ENCODE measurements around the gene MCRIP2. TPM values are rescaled to one million over a fixed set of nuclear protein-coding genes. Genes with fewer than 3 reads are reported as not detected.
"Not testable (repeated sequence)": the region's sequence is repeated elsewhere in the genome, so short reads cannot be mapped to it uniquely, and the experiment has no call there.

MCRIP2 gene
- total RNA-seq, 2 donors from 2014 or later = 110 to 121 TPM

DNA sequence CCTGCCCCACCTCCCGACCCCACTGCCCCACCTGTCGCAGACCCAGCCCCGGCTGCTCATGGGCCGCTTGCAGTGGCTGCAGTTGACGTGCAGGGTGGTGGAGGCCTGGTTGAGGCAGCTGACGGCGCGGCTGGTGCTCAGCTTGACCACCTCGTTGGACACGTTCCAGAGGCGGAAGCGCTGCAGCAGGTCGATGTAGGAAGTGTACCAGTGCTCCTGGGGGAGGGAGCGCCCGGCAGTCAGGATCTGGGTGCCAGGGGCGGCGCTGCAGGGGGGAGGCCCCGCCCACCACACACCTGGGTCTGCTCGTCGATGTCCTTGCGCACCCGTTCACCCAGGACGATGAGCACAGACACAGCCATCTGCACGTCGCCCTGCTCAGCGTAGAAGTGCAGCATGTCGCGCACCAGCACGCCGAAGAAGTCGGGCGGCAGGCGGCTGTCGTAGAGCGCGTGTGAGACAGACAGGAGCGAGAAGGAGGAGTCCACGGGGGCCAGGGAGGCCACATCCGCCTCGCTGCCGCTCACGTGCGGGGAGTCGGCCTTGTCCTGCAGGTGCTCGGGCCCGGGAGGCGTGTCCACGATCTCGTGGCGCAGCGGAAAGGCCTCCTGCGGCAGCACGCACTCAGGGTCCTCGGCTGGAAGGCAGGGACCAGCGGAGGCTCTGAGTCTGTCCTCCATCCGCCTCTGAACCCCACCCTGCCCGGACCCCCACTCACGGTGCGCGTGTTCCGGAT, 43.5 kb downstream of the MCRIP2 start:
- TF ChIP-seq, protein P1, sequence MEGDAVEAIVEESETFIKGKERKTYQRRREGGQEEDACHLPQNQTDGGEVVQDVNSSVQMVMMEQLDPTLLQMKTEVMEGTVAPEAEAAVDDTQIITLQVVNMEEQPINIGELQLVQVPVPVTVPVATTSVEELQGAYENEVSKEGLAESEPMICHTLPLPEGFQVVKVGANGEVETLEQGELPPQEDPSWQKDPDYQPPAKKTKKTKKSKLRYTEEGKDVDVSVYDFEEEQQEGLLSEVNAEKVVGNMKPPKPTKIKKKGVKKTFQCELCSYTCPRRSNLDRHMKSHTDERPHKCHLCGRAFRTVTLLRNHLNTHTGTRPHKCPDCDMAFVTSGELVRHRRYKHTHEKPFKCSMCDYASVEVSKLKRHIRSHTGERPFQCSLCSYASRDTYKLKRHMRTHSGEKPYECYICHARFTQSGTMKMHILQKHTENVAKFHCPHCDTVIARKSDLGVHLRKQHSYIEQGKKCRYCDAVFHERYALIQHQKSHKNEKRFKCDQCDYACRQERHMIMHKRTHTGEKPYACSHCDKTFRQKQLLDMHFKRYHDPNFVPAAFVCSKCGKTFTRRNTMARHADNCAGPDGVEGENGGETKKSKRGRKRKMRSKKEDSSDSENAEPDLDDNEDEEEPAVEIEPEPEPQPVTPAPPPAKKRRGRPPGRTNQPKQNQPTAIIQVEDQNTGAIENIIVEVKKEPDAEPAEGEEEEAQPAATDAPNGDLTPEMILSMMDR (IDR thresholded peaks at IDR 0.05) = no peak
- no peak for DNase-seq (ENCODE audit: low spot score)
- Histone ChIP-seq H3K4me1 (peaks cover 0 to 65% of the 10 kb centered on the region in 2 donors), H3K9me3 (no peaks in the 10 kb centered on the region), H3K27ac (no peak overlapping the region), H3K27me3 (no peaks in the 10 kb centered on the region), H3K4me3 (peak overlapping the region in 1 of 2 donors; percentile 67), H3K36me3 (peaks cover 29% of the 10 kb centered on the region)

DNA sequence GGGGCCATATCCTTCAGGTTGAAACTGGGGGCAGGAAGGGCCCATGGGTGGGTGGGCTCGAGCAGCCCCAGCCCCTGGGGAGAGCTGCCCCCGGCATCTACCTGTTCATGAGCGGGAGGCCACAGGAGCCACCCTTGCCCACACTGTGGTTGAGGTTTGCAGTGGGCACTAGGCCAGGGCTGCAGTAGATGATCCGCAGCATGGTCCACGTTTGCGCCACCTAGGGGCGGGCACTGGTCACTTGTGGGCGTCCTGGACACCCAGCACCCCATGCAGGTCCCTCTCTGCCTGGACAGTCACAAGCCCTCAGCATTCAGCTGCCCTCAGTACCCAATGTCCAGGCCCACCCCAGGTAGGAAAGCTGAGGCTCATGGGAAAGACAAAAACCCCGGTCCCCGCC, 44.3 kb downstream of the MCRIP2 start:
- Histone ChIP-seq H3K4me1 (peaks cover 0 to 62% of the 10 kb centered on the region in 2 donors), H3K9me3 (no peaks in the 10 kb centered on the region), H3K36me3 (peaks cover 29% of the 10 kb centered on the region), H3K27me3 (no peaks in the 10 kb centered on the region), H3K4me3 (no peak overlapping the region), H3K27ac (no peak overlapping the region)
- DNase-seq (ENCODE audit: low spot score) = no peak
- TF ChIP-seq, protein P1 (IDR thresholded peaks at IDR 0.05) = peak in 1 of 2 donors; percentile 39

DNA sequence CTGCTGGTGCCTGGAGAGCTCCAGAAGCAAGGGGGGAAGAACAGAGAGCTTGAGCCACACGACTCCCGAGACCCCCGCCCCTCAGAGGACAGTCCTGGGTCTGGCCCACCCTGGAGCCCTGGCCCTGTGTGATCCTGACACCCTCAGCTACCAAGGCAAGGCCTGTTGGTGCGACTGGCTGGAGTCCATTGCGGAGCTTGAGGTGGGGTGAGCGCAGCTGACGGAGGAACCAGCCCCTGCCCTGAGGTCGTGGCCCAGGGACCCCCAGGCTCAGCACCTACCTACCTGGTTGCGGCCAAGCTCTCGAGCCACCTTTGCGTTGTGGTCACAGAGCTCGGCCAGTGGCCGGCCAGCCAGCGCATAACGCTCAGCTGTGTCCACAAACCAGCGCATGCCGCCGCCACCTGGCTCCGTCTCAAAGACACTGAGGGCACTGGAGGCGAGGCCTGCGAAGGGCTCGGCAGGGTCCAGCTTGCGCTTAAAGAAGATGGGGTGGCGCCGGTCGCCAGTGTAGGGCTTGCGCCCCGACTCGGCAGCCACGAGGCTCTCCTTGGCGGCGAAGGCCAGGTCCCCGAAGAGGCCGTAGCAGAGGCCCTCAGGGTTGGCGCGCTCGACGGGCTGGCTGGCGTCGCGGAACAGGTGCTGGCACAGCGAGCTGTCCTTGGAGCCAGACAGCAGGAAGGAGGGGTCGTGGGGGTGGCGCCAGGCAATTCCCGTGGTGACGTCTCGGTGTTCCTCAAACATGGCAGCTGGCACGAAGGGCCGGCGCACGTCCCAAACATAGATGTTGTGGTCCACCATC, 45.0 kb downstream of the MCRIP2 start:
- DNase-seq (ENCODE audit: low spot score) = no peak
- Histone ChIP-seq H3K4me1 (peaks cover 0 to 55% of the 10 kb centered on the region in 2 donors), H3K4me3 (no peak overlapping the region), H3K27me3 (no peaks in the 10 kb centered on the region), H3K36me3 (peaks cover 24% of the 10 kb centered on the region), H3K9me3 (no peaks in the 10 kb centered on the region), H3K27ac (no peak overlapping the region)
- TF ChIP-seq, protein P1 (IDR thresholded peaks at IDR 0.05) = no peak

DNA sequence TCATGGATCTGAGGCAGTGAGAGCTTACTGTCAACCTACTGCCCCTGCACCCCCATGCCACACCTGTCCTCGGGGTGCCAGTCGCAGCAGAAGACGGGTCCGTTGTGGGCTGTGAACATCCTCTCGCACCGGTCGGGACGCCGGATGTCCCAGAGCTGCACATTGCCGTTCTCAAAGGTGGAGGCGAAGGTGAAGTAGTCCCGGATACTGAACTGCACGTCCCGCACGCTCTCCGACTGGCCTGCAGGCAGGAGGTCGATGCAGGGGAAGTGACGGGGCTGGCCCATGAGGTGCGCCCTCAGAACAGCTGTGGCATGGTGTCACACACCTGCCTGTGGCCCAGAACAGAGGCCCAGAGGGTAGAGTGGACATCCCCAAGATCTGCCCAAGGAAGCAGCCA, 45.9 kb downstream of the MCRIP2 start:
- DNase-seq (ENCODE audit: low spot score) = no peak
- no peak overlapping the region for H3K4me3 ChIP-seq
- H3K27ac ChIP-seq = no peak overlapping the region
- no peaks in the 10 kb centered on the region for H3K27me3 ChIP-seq
- no peaks in the 10 kb centered on the region for H3K9me3 ChIP-seq
- H3K4me1 ChIP-seq = peaks cover 0 to 47% of the 10 kb centered on the region in 2 donors
- TF ChIP-seq, protein P1 (IDR thresholded peaks at IDR 0.05) = no peak
- peaks cover 16% of the 10 kb centered on the region for H3K36me3 ChIP-seq

DNA sequence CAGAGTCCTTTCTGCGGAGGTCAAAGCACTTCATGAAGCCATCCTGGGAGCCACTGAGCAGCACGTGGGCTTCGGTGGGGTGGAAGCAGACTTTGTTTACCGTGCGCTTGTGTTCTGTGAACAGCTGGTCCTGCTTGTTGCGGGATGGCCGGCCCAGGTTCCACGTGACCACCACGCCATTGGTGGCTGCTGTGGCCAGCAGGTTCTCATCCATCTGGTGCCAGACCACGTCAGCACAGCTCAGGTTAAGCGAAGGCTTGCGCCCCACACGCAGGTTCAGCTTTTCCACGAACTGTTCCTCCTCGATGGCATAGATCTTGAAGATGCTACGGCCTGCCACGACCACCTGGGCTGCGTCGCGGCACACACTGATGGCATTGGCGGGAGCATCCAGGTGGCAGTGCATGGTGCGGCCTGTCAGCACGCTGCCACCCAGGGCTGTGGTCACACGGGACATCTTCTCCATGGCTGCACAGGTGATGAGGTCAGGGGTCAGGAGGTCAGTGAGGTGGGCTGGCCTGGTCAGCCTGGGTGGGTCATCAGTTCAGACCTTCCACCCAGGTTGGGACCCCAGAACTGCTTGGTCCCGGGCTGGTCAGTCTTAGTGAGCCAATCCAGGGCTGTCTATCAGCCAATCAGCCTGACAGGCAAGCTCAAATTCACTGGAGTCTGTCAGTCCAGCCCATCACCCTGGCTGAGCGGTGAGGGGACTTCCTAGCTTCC, 47.7 kb downstream of the MCRIP2 start:
- Histone ChIP-seq H3K36me3 (peaks cover 9% of the 10 kb centered on the region), H3K4me3 (peak overlapping the region; percentile 92 to 99), H3K9me3 (no peaks in the 10 kb centered on the region), H3K27me3 (peaks cover under 1 to 11% of the 10 kb centered on the region in 2 donors), H3K4me1 (peaks cover 0 to 44% of the 10 kb centered on the region in 2 donors), H3K27ac (peak overlapping the region in 1 of 2 donors; percentile 85)
- TF ChIP-seq, protein P1 (IDR thresholded peaks at IDR 0.05) = no peak
- DNase-seq (ENCODE audit: low spot score) = no peak

DNA sequence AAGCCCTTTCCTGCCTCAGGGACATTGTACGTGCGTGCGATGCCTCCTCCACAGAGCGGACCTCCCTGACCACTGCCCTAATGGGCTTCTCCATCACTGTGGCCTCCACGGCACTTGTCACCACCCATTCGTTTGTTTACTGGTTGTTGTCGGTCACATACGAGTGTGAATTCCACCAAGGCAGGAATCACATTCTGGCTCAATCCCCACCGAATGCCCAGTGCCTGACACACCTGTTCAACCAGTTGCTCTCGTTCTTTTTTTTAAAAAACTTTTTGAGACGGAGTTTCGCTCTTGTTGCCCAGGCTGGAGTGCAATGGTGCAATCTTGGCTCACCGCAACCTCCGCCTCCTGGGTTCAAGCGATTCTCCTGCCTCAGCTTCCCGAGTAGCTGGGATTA, 49.6 kb downstream of the MCRIP2 start:
- peaks cover 0 to 44% of the 10 kb centered on the region in 2 donors for H3K4me1 ChIP-seq
- not testable (repeated sequence) for H3K4me3 ChIP-seq; H3K36me3 ChIP-seq; H3K9me3 ChIP-seq; H3K27ac ChIP-seq; DNase-seq (ENCODE audit: low spot score)
- peaks cover 16 to 25% of the 10 kb centered on the region in 2 donors for H3K27me3 ChIP-seq

Data from right atrium auricular region (tissue), 2 donors.